Sigmoid colon (tissue), 7 donors: ENCODE results near the gene KAZN. TPM values are rescaled to one million over a fixed set of nuclear protein-coding genes. Genes with fewer than 3 reads are reported as not detected.

ENCODE experiments used
- DNase-seq: peaks from one replicate; pipeline ENCODE4 v3.0.0-alpha.2; 2019
- H3K27ac ChIP-seq, 4 donors: fragments of 200-600 bp; sonication (generic); one replicate each; pipeline ENCODE4 v1.5.1; 2016 to 2019; ENCODE audit warnings: mild to moderate bottlenecking in 1 of 4
- H3K27me3 ChIP-seq, 3 donors: fragments of 200-600 bp; sonication (generic); one replicate each; pipeline ENCODE4 v1.5.1; 2019; ENCODE audit warnings: mild to moderate bottlenecking in 1 of 3
- H3K36me3 ChIP-seq, 4 donors: fragments of 200-600 bp; sonication (generic); one replicate each; pipeline ENCODE4 v1.5.1; 2016 to 2019
- H3K4me1 ChIP-seq, 4 donors: fragments of 200-600 bp; sonication (generic); one replicate each; pipeline ENCODE4 v1.5.1; 2017 to 2019
- H3K4me3 ChIP-seq, 4 donors: fragments of 200-600 bp; sonication (generic); one replicate each; pipeline ENCODE4 v1.5.1; 2017 to 2019; ENCODE audit warnings: mild to moderate bottlenecking in 2 of 4, moderate library complexity in 1 of 4
- H3K9me3 ChIP-seq, 4 donors: fragments of 200-600 bp in 3 of 4; sonication (generic) in 3 of 4; one replicate each; pipeline versions ENCODE4 v1.5.1 to v1.6.1; 2013 to 2019
- EP300 ChIP-seq, 4 donors: sonication (generic); formaldehyde crosslinking; IDR thresholded peaks; one replicate each; pipeline ENCODE4 v1.6.1; 2017; ENCODE audit warnings: antibody characterized with exemption in 4 of 4
- POLR2A ChIP-seq, 2 donors: fragments of 450-650 bp; IDR thresholded peaks; one replicate each; pipeline ENCODE4 v1.6.1; 2016; ENCODE audit warnings: antibody characterized with exemption in 2 of 2, mild to moderate bottlenecking in 2 of 2, moderate library complexity in 2 of 2
- POLR2AphosphoS5 ChIP-seq, 4 donors: sonication (generic); formaldehyde crosslinking; IDR thresholded peaks; one replicate each; pipeline ENCODE4 v1.6.1; 2017; ENCODE audit warnings: antibody characterized with exemption in 4 of 4
- WGBS, 2 donors: extraction: QIAGEN DNeasy Blood & Tissue Kit; methylation state at CpG; one replicate each; pipeline ENCODE4 v1.1.7; 2013; 5-methylcytosine and 5-hydroxymethylcytosine counted together
- intact Hi-C: fragments of 100-400 bp; cut with DNase I; formaldehyde crosslinking; loops from one replicate; pipeline ENCODE4 v1.15.1; 2023
- polyA plus RNA-seq, 3 donors: library from polyadenylated mRNA; stranded (reverse); fragments of 200-250 nt; gene quantifications; one replicate each; pipeline ENCODE4 v1.2.3, GENCODE V29; 2013
- total RNA-seq, 4 donors: library from RNA; depleted of rRNA; stranded (reverse); fragments of >200 nt; gene quantifications; one replicate each; pipeline ENCODE4 v1.1.0, GENCODE V29; 2016
- TF ChIP-seq, protein P1 (sequence below), 4 experiments: fragments of 450-650 bp in 3 of 4; fragments of 200-600 bp in 1 of 4; IDR thresholded peaks; one replicate each; pipeline ENCODE4 v1.5.1; 2016 to 2019; ENCODE audit warnings: antibody characterized with exemption in 4 of 4, mild to moderate bottlenecking in 3 of 4, moderate library complexity in 2 of 4
- donor health status: healthy with polysubstance abuse.
- donor health status: Bipolar disorder and iron deficiency.
- donor health status: healthy.

KAZN gene
- total and polyA plus RNA-seq, 7 donors, result 2.5 to 11.4 (median 5.6) TPM

DNA sequence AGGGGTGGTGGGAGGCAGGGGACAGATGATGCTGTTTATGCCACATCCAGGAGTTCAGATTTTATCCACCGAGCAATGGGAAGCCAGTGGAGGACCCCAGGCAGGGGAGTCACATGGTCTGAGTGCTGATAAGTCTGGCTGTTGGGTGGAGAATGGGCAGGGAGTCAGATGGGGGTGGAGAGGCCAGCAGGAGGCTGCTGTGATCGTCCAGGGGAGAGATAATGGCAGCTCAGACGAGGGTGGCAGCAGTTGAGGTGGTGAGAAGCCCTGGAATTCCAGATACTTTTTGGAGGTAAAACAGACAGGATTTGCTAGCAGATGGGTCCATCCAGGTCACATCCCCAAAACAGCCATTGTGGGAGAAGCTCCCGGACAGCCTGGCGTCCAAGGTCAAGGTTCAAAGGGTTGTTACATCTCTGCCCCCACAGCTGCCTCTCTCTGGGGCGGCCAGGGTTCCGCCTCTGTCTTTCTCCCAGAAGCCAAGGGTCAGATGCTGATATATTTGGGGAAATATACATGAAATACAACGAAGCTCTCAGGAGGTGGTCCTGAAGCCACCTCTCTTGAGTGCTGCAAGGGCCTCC, 303.0 kb downstream of the KAZN start:
- 77 to 80% methylated on average over 8 of the region's 8 CpGs for WGBS, 2 donors
- DNase-seq, result no peak
- no peaks in the 10 kb centered on the region for H3K27me3 ChIP-seq
- no peaks in the 10 kb centered on the region for H3K9me3 ChIP-seq
- intact Hi-C loops, result no loop called here
- H3K4me1 ChIP-seq, result no peaks in the 10 kb centered on the region
- TF ChIP-seq POLR2A (IDR thresholded peaks at IDR 0.05) (no peak), EP300 (IDR thresholded peaks at IDR 0.05) (no peak), POLR2AphosphoS5 (IDR thresholded peaks at IDR 0.05) (no peak)
- TF ChIP-seq, protein P1, sequence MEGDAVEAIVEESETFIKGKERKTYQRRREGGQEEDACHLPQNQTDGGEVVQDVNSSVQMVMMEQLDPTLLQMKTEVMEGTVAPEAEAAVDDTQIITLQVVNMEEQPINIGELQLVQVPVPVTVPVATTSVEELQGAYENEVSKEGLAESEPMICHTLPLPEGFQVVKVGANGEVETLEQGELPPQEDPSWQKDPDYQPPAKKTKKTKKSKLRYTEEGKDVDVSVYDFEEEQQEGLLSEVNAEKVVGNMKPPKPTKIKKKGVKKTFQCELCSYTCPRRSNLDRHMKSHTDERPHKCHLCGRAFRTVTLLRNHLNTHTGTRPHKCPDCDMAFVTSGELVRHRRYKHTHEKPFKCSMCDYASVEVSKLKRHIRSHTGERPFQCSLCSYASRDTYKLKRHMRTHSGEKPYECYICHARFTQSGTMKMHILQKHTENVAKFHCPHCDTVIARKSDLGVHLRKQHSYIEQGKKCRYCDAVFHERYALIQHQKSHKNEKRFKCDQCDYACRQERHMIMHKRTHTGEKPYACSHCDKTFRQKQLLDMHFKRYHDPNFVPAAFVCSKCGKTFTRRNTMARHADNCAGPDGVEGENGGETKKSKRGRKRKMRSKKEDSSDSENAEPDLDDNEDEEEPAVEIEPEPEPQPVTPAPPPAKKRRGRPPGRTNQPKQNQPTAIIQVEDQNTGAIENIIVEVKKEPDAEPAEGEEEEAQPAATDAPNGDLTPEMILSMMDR (IDR thresholded peaks at IDR 0.05), result no peak
- no peak overlapping the region for H3K27ac ChIP-seq
- H3K36me3 ChIP-seq, result no peaks in the 10 kb centered on the region
- no peak overlapping the region for H3K4me3 ChIP-seq

DNA sequence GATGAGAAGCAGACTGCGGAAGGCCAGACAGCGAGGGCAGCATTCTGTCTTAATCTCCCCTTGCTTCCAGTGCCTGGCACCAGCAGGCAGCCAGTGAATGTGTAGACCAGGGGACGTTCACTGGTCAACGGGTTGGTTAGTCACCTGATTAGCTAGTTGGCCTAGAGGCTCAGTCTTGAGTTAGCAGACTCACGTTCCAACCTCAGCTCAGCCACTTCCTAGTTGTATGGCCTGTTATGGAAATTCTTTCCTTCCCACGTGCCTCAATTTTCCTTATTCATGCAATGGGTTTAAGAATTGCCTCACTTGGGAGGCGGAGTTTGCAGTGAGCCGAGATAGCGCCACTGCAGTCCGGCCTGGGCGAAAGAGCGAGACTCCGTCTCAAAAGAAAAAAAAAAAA, 305.4 kb downstream of the KAZN start:
- no peaks in the 10 kb centered on the region for H3K4me1 ChIP-seq
- WGBS, 2 donors, result 93 to 94% methylated on average over 13 of the region's 13 CpGs
- no peaks in the 10 kb centered on the region for H3K9me3 ChIP-seq
- H3K27me3 ChIP-seq, result no peaks in the 10 kb centered on the region
- no peaks in the 10 kb centered on the region for H3K36me3 ChIP-seq
- TF ChIP-seq, protein P1 (IDR thresholded peaks at IDR 0.05), result no peak
- TF ChIP-seq POLR2A (IDR thresholded peaks at IDR 0.05) (no peak), EP300 (IDR thresholded peaks at IDR 0.05) (no peak)
- no peak for DNase-seq
- H3K4me3 ChIP-seq, result no peak overlapping the region
- intact Hi-C loops, result no loop called here
- no peak overlapping the region for H3K27ac ChIP-seq

- intact Hi-C loops, result no loop called here
These were observed 308.2 kb downstream of the KAZN start for GRCh38 chr1:14906665-14907064.

DNA sequence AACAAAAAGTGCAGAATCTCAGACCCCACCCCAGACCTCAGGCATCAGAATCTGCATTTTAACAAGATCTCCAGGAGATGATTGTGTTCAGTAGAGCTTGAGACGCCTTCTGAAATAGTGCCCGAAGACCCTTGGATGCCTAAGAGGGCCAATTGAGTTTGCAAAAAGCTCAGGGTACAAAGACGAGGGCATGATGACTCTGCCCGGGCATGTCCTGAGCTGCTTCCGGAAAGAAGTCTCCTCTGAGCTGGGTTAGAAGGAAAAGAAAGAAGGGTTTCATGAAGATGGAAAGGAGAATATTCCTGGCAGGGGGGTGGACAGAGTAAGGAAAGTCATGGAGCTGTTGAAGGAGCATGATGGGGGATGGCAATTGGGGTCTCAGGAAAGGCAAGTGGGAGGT, 308.9 kb downstream of the KAZN start:
- DNase-seq, result no peak
- intact Hi-C loops, result no loop called here
- Histone ChIP-seq H3K9me3 (no peaks in the 10 kb centered on the region), H3K4me3 (no peak overlapping the region), H3K36me3 (no peaks in the 10 kb centered on the region), H3K4me1 (no peaks in the 10 kb centered on the region), H3K27ac (no peak overlapping the region), H3K27me3 (no peaks in the 10 kb centered on the region)
- WGBS, 2 donors, result 95 to 96% methylated on average over 5 of the region's 5 CpGs
- no peak for TF ChIP-seq EP300 (IDR thresholded peaks at IDR 0.05)

More at GRCh38 chr1:14906665-14907064, 308.2 kb downstream of the KAZN start:
- TF ChIP-seq, protein P1 (IDR thresholded peaks at IDR 0.05), result no peak
- TF ChIP-seq POLR2AphosphoS5 (IDR thresholded peaks at IDR 0.05) (no peak), POLR2A (IDR thresholded peaks at IDR 0.05) (no peak), EP300 (IDR thresholded peaks at IDR 0.05) (no peak)
- no peak overlapping the region for H3K27ac ChIP-seq
- H3K27me3 ChIP-seq, result no peaks in the 10 kb centered on the region
- no peaks in the 10 kb centered on the region for H3K9me3 ChIP-seq
- H3K4me1 ChIP-seq, result no peaks in the 10 kb centered on the region
- 95 to 97% methylated on average over 6 of the region's 6 CpGs for WGBS, 2 donors
- H3K4me3 ChIP-seq, result no peak overlapping the region
- H3K36me3 ChIP-seq, result no peaks in the 10 kb centered on the region
- no peak for DNase-seq

GRCh38 chr1:14909273-14909672, 310.8 kb downstream of the KAZN start:
- H3K27me3 ChIP-seq, result no peaks in the 10 kb centered on the region
- no peak for DNase-seq
- no peak overlapping the region for H3K27ac ChIP-seq
- no peak for TF ChIP-seq POLR2A (IDR thresholded peaks at IDR 0.05)
- no peak for TF ChIP-seq EP300 (IDR thresholded peaks at IDR 0.05)
- TF ChIP-seq, protein P1 (IDR thresholded peaks at IDR 0.05), result no peak
- TF ChIP-seq POLR2AphosphoS5 (IDR thresholded peaks at IDR 0.05), result no peak
- H3K9me3 ChIP-seq, result no peaks in the 10 kb centered on the region
- H3K4me1 ChIP-seq, result no peaks in the 10 kb centered on the region
- intact Hi-C loops, result no loop called here
- no peak overlapping the region for H3K4me3 ChIP-seq
- 93 to 94% methylated on average over 5 of the region's 5 CpGs for WGBS, 2 donors
- no peaks in the 10 kb centered on the region for H3K36me3 ChIP-seq
